ENCODE data around the gene TROAP.
A peak's percentile ranks its signal among the peaks of the same experiment; 100 is the strongest.
"Not testable (repeated sequence)": the region's sequence is repeated elsewhere in the genome, so short reads cannot be mapped to it uniquely, and the experiment has no call there.

Gene TROAP

DNA sequence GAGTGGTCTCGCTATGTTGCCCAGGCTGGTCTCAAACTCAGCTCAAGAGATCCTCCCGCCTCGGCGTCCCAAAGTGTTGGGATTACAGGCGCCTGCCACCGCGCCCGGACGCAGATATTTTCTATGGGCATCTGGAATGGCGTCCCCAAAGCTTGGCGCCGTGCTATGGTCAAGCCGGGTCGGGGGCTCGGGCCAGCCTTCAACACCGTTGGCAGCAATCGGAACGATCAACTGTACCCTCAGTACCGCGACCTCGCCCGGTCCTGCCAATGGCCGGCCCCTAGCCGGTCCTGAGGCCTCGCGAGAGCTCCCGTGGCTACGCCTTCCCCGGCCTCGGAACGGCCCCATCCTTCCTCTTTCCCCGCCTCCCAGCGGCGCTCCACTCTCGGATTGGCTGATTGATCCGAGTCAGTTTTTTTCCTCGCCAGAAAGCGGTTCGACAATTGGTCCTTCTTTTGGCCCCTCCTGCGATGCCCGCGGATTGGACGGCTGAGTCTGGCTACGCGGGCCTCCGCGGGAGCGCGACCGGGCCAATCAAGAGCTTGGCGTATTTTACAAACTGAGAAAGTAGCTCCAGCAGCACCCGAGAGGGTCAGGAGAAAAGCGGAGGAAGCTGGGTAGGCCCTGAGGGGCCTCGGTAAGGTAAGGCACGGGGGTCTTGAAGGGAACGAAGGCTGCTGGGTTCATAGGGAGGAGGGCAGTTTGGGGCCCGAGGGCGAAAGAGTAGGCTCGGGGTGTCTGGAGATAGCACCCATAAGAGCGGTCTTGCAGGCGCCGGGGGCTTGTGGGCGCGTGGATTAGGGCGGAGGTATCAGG lies at the start of gene TROAP:
Gene TROAP (plus strand): TSS at position 548 of the 816 bp plus-strand sequence. CDS start 354 bp downstream, outside the sequence.
- peak; percentile 99 for DNase-seq (ENCODE audit: low spot score)

- no peak for DNase-seq (ENCODE audit: low spot score)
Measured at GRCh38 chr12:49273726-49274395, 49.2 kb upstream of the TROAP start.

GRCh38 chr12:49274396-49275069 lies 48.5 kb upstream of the TROAP start:
- DNase-seq (ENCODE audit: low spot score) = no peak

- DNase-seq (ENCODE audit: low spot score) = no peak
Measured at GRCh38 chr12:49276304-49277290, 46.5 kb upstream of the TROAP start.

DNA sequence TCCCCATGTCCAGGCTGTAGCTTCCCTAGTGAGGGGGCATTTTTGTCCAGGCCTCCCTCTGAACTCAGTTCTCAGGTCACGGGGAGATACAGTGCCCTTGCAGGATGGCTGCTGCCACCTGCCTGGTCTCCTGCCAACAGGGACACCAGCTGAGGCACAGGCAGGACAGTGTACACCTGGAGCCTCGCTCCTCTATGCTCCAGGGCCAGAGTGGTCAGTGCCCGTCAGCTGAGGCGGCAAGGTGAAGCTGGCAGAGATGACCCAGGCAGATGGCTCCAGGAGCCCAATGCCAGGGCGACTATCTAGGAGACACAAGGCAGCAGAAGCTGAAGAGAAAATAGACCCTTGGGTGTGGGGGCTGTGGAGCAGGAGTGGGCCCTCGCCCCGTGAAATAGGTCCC lies 45.6 kb upstream of the TROAP start:
- no peak for DNase-seq (ENCODE audit: low spot score)

DNA sequence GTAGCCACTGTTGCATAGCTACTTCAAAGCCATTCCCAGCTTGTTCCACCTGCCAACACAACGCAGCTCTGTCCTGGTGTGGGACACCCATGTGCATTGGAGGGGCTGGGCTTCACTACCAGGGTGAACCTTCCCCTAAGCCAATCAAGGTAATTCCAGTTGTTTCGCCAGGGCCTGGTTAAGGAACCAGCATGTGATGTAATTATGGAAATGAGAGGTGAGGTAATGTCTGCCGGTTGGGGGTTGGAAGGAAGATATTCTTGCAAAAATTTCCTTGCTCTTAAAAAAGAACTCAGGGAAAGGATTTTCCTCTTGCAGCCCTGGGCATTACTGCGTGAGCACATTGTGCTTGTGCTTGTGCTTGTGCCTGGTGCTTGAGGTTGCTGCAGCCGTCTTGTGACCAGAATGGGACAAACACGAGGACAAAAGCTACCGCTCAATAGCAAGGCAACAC lies 43.3 kb upstream of the TROAP start:
- DNase-seq (ENCODE audit: low spot score) = no peak

DNA sequence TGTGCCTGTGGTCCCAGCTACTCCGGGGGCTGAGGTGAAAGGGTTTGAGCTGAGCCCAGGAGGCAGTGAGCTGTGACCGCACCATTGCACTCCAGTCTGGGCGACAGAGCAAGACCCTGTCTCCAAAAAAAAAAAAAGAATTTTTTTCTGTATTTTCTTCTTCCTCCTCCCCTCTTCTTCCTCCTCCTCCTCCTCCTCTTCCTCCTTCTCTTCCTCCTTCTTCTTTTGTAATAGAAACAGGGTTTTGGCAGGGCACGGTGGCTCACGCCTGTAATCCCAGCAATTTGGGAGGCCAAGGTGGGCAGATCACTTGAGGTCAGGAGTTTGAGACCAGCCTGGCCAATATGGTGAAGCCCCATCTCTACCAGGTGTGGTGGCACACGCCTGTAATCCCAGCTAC lies 42.5 kb upstream of the TROAP start:
- DNase-seq (ENCODE audit: low spot score) = not testable (repeated sequence)

GRCh38 chr12:49282302-49282701 lies 40.8 kb upstream of the TROAP start:
- no peak for DNase-seq (ENCODE audit: low spot score)

DNA sequence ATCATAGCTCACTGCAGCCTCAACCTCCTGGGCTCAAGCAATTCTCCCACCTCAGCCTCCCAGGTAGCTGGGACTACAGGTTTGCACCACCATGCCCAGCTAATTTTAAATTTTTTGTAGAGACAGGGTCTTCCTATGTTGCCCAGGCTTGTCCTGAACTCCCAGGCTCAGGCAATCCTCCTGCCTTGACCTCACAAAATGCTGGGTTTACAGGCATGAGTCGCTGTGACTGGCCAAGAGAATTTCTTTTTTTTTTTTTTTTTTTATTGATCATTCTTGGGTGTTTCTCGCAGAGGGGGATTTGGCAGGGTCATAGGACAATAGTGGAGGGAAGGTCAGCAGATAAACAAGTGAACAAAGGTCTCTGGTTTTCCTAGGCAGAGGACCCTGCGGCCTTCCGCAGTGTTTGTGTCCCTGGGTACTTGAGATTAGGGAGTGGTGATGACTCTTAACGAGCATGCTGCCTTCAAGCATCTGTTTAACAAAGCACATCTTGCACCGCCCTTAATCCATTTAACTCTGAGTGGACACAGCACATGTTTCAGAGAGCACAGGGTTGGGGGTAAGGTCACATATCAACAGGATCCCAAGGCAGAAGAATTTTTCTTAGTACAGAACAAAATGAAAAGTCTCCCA lies 40.2 kb upstream of the TROAP start:
- not testable (repeated sequence) for DNase-seq (ENCODE audit: low spot score)

DNA sequence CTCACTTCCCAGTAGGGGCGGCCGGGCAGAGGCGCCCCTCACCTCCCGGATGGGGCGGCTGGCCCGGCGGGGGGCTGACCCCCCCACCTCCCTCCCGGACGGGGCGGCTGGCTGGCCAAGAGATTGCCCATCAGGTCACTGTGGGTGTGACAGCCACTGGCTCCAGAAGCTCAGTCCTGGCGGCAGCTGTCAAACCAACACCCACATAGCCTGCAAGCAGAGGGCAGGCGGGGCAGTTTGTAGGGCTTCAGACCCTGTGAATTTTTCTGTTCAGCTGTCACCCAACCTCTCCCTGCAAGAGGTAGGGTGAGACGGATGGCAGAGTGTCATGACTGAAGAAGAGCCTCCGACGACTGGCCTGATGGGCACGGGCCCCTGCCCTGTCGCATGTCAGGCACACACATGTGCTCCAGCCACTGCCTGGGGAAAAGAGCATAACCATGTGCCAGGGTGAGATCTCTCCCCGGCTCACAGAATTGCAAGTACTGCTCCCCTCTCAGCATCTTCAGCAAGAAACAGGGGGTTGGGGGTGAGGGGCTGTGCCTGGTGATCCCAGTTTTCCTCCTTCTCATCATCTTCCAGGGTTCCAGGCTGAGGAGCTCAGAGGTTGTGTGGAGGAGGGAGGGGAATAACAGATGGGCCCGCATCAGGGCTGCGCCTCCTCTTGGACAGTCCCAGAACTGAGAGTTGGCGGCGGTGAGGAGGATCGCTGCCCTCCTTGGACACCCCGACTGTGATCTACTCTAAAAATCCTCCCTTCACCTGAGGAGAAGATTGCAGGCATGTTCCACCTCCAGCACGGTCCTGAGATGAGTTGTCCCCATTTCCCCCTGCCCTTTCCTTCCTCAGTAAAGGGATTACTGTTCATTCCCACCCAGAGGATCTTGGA lies 39.3 kb upstream of the TROAP start:
- DNase-seq (ENCODE audit: low spot score) = no peak

GRCh38 chr12:49284672-49285071 lies 38.4 kb upstream of the TROAP start:
- DNase-seq (ENCODE audit: low spot score) = no peak

DNA sequence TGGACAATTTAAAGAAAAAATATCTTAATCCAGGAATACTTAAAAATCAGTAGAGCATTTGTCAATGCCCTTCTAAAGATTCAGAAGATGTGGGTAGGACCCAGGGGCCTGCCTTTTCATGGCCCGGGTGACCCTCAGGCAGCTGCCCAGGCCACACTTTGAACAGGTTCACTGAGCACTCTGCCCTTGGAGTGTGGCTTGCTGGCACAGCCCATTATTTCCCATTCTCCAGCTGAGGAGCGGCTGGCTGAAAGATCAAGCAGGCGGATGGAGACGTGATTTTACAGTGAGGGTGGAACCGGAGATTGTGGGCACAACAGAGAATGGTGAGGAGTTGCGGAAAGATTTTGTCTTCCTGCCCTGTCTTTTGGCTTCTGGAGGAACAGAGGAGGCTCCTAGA lies 35.2 kb upstream of the TROAP start:
- no peak for DNase-seq (ENCODE audit: low spot score)

DNA sequence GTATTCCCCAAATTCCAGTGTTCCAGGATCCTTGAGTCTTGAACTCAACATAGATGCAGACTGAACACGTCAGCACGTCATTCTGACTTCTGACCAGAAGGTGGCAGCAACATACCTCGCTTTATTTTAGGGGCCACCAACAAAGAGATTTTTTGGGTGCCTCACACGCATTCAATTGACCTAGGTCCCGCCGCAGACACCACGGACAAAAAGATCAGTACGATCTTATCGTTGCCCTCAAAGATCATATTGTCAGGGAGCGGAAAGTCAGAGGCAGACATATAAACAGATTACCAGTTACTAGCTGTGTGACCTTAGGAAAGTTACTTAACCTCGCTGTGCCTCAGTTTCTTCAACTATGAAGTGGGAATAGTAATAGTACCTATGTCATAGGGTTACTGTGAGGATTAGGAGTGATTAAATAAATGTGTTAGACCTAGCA lies 34.6 kb upstream of the TROAP start:
- DNase-seq (ENCODE audit: low spot score) = peak; percentile 58

GRCh38 chr12:49288922-49289555 lies 34.0 kb upstream of the TROAP start:
- DNase-seq (ENCODE audit: low spot score) = no peak

DNA sequence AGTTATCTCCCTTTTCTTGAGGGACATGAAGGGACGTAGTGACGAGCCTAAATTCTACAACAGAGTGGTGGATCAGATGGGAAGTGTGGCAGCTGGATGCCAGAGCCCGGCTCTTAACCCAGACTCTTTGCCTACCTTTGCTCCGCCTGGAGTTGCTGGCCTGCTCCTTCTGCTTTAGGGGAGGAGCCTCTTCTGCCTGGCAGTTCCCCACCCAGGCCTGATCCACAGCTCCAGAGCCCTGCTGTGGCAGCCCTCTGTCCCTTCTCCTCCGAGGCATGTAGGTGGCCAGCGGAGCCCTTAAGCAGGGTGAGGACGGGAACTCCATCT lies 30.4 kb upstream of the TROAP start:
- DNase-seq (ENCODE audit: low spot score) = no peak

GRCh38 chr12:49293056-49293956 lies 29.7 kb upstream of the TROAP start:
- no peak for DNase-seq (ENCODE audit: low spot score)

- no peak for DNase-seq (ENCODE audit: low spot score)
Measured at GRCh38 chr12:49294086-49294803, 28.8 kb upstream of the TROAP start.

DNA sequence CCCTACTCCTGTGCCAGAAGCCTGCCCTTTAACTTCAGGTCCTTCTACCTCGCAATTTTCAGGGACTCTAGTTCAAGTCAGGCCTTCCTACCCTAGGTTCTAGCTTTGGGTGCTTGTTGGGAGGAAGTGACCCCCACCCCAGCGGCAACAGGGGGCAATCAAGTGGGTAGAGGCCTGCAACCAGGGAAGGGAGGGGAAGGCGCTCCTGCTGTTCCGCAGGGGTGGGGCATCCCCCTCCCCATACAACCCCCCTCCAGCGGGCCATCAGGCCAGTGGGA lies 28.3 kb upstream of the TROAP start:
- DNase-seq (ENCODE audit: low spot score) = no peak
